GM12878 (cell line): ENCODE results near the gene SLC22A23. TPM values are rescaled to one million over a fixed set of nuclear protein-coding genes. Genes with fewer than 3 reads are reported as not detected.

Experiments
- ATAC-seq: fragments of 200-7000 bp; cut with Tn5 transposase; 3 replicates; pipeline ENCODE4 v1.9.1; 2020; ENCODE audit warnings: mild to moderate bottlenecking, moderate library complexity
- BruUV-seq: library from RNA; stranded (reverse); fragments of 400-500 nt; replicated peaks from 2 replicates; lab custom pipeline; 2021; lab: Mats Ljungman, UMichigan
- CTCF ChIA-PET: fragments of 300-600 bp; sonication (Branson Sonifier 250); formaldehyde crosslinking; extraction: SDS; loops from one replicate; lab custom pipeline; 2021; ENCODE audit warnings: inconsistent platforms; lab: Yijun Ruan, JAX
- POLR2A ChIA-PET: fragments of 350-600 bp; formaldehyde crosslinking; extraction: SDS; loops from one replicate; lab custom pipeline; 2021; ENCODE audit warnings: inconsistent platforms; lab: Charles Lee
- RAD21 ChIA-PET: fragments of 300-600 bp; sonication (Branson Sonifier 250); formaldehyde crosslinking; loops from one replicate; lab custom pipeline; 2023; ENCODE audit warnings: antibody characterized with exemption; ENCODE audit not compliant: unreplicated experiment; lab: Charles Lee
- SMC1A ChIA-PET: fragments of 300-600 bp; sonication (Branson Sonifier 250); formaldehyde crosslinking; loops from one replicate; lab custom pipeline; 2023; ENCODE audit not compliant: unreplicated experiment, uncharacterized antibody; lab: Charles Lee
- DNase-seq: peaks from one replicate; pipeline ENCODE4 v3.0.0-alpha.2; 2011; ENCODE audit warnings: low read depth, low spot score
- FAIRE-seq: peaks from 3 replicates; lab custom pipeline; 2011; peaks lifted over from hg19 to GRCh38; lab: Jason Lieb, UNC
- H2AFZ ChIP-seq: 2 replicates; pipeline ENCODE4 v1.6.0; 2011; ENCODE audit warnings: low read depth, low read length, control low read depth; ENCODE audit not compliant: control insufficient read depth
- H3K27ac ChIP-seq: 2 replicates; pipeline ENCODE4 v1.5.1; 2011; ENCODE audit warnings: control low read depth; ENCODE audit not compliant: control insufficient read depth, insufficient read depth
- H3K27me3 ChIP-seq, 2 experiments: replicated peaks in 1 of 2; 2 replicates each; pipeline versions ENCODE4 v1.6.0 to v1.6.1; 2011; ENCODE audit warnings: low read length in 1 of 2; ENCODE audit not compliant: control insufficient read depth in 2 of 2, insufficient read depth in 2 of 2
- H3K36me3 ChIP-seq, 2 experiments: 2 replicates each; pipeline ENCODE4 v1.5.1; 2011; ENCODE audit warnings: low read length in 1 of 2; ENCODE audit not compliant: control insufficient read depth in 2 of 2, insufficient read depth in 2 of 2
- H3K4me1 ChIP-seq: 2 replicates; pipeline ENCODE4 v1.6.1; 2011; ENCODE audit warnings: mild to moderate bottlenecking, low read length, moderate library complexity, mixed read lengths; ENCODE audit not compliant: control insufficient read depth, insufficient read depth
- H3K4me2 ChIP-seq: 2 replicates; pipeline ENCODE4 v1.6.0; 2011; ENCODE audit warnings: control low read depth; ENCODE audit not compliant: control insufficient read depth, insufficient read depth
- H3K4me3 ChIP-seq: fragments of 200-600 bp; sonication (generic); 2 replicates; pipeline ENCODE4 v1.5.1; 2016
- H3K79me2 ChIP-seq: 2 replicates; pipeline ENCODE4 v1.6.0; 2011; ENCODE audit warnings: low read length; ENCODE audit not compliant: control insufficient read depth, insufficient read depth
- H3K9ac ChIP-seq: 2 replicates; pipeline ENCODE4 v1.8.0; 2011; ENCODE audit warnings: low read length, control low read depth, mixed read lengths; ENCODE audit not compliant: control insufficient read depth, insufficient read depth
- H3K9me3 ChIP-seq: replicated peaks from 3 replicates; pipeline ENCODE4 v1.5.1; 2011; ENCODE audit warnings: mild to moderate bottlenecking, low read length; ENCODE audit not compliant: control insufficient read depth, insufficient read depth
- H4K20me1 ChIP-seq: 2 replicates; pipeline ENCODE4 v1.6.0; 2011; ENCODE audit not compliant: control insufficient read depth, insufficient read depth
- DPF2 ChIP-seq: fragments of 450-650 bp; IDR thresholded peaks from 2 replicates; pipeline ENCODE4 v1.6.1; 2017; ENCODE audit warnings: mild to moderate bottlenecking
- ETV6 ChIP-seq, 2 experiments: fragments of 450-650 bp in 1 of 2; IDR thresholded peaks in 1 of 2; conservative IDR thresholded peaks in 1 of 2; 2 replicates each; pipeline ENCODE4 v1.6.1; 2014; ENCODE audit warnings: antibody characterized with exemption in 1 of 2, borderline replicate concordance in 1 of 2, low read depth in 1 of 2, mild to moderate bottlenecking in 1 of 2, moderate library complexity in 1 of 2
- GABPA ChIP-seq: IDR thresholded peaks from 2 replicates; pipeline ENCODE4 v1.6.1; 2014; ENCODE audit warnings: antibody characterized with exemption, low read depth, mild to moderate bottlenecking, inconsistent platforms
- MYB ChIP-seq: fragments of 150-350 bp; IDR thresholded peaks from 2 replicates; pipeline ENCODE4 v1.6.1; 2014; ENCODE audit warnings: mild to moderate bottlenecking, low read depth, low read length, borderline replicate concordance
- NFXL1 ChIP-seq: fragments of 450-650 bp; IDR thresholded peaks from 2 replicates; pipeline ENCODE4 v1.6.1; 2017; ENCODE audit warnings: antibody characterized with exemption, mild to moderate bottlenecking, borderline replicate concordance
- NR2F1 ChIP-seq: fragments of 450-650 bp; conservative IDR thresholded peaks from 2 replicates; pipeline ENCODE4 v1.6.1; 2017; ENCODE audit warnings: mild to moderate bottlenecking
- NRF1 ChIP-seq: conservative IDR thresholded peaks from 2 replicates; pipeline ENCODE4 v1.6.1; 2011; ENCODE audit warnings: mild to moderate bottlenecking, low read depth, low read length, improper control_type of control experiment
- PAX5 ChIP-seq: IDR thresholded peaks from 2 replicates; pipeline ENCODE4 v1.6.1; 2011; ENCODE audit warnings: low read depth, low read length, borderline replicate concordance
- PAX8 ChIP-seq: fragments of 450-650 bp; IDR thresholded peaks from 2 replicates; pipeline ENCODE4 v1.6.1; 2017; ENCODE audit warnings: mild to moderate bottlenecking, moderate library complexity
- RFX5 ChIP-seq: IDR thresholded peaks from 2 replicates; pipeline ENCODE4 v1.6.1; 2011; ENCODE audit warnings: low read depth, low read length, improper control_type of control experiment
- SIX5 ChIP-seq: IDR thresholded peaks from 2 replicates; pipeline ENCODE4 v1.6.1; 2011; ENCODE audit warnings: mild to moderate bottlenecking, low read depth, low read length, moderate library complexity; ENCODE audit not compliant: severe bottlenecking
- STAT1 ChIP-seq: fragments of 450-650 bp; conservative IDR thresholded peaks from 2 replicates; pipeline ENCODE4 v1.6.1; 2014; ENCODE audit warnings: antibody characterized with exemption, mild to moderate bottlenecking
- TCF7 ChIP-seq: IDR thresholded peaks from 2 replicates; pipeline ENCODE4 v1.6.1; 2014; ENCODE audit warnings: antibody characterized with exemption, borderline replicate concordance
- WGBS: methylation state at CpG from one replicate; pipeline ENCODE4 v1.1.6; 2016; ENCODE audit warnings: low lambda C conversion rate; ENCODE audit not compliant: insufficient replicate concordance, insufficient coverage; ENCODE audit errors: missing lambda C conversion rate; 5-methylcytosine and 5-hydroxymethylcytosine counted together
- in situ Hi-C: fragments of 300-500 bp; cut with MboI; formaldehyde crosslinking; loops from 9 replicates; pipeline ENCODE4 v1.14.3; 2018; ENCODE audit warnings: mixed read lengths
- intact Hi-C: fragments of 100-400 bp; cut with micrococcal nuclease; formaldehyde crosslinking; loops from one replicate; pipeline ENCODE4 v1.14.2; 2022; ENCODE audit not compliant: unreplicated experiment
- polyA plus RNA-seq, 11 experiments: library from polyadenylated mRNA; depleted of rRNA in 4 of 11; unstranded in 6 of 11; stranded (reverse) in 5 of 11; fragments of >200 nt; fragmentation: Nextera tagmentation in 4 of 11; fragmentation: Illumina TruSeq in 1 of 11; extraction: Ambion mirVana in 4 of 11; extraction: Trizol in 1 of 11; gene quantifications; 1 replicate in 1 of 11; 2 replicates in 10 of 11; pipeline versions ENCODE4 v1.2.1 to v1.2.3, GENCODE V29; 2011 to 2016; ENCODE audit warnings: inconsistent platforms in 2 of 11, missing spikeins in 2 of 11, low read depth in 1 of 11
- total RNA-seq, 4 experiments: library from RNA; depleted of rRNA in 3 of 4; stranded (reverse); fragments of >200 nt in 3 of 4; fragmentation: Illumina TruSeq in 1 of 4; extraction: Trizol in 1 of 4; gene quantifications; 2 replicates each; pipeline versions ENCODE4 v1.2.1 to v1.2.3, GENCODE V29; 2013 to 2021
- TF ChIP-seq, protein P1 (sequence below): fragments of 450-650 bp; IDR thresholded peaks from 2 replicates; pipeline ENCODE4 v1.6.1; 2017; ENCODE audit warnings: borderline replicate concordance
- TF ChIP-seq, protein P2 (sequence below): fragments of 450-650 bp; formaldehyde crosslinking; IDR thresholded peaks from 2 replicates; pipeline ENCODE4 v1.5.0; 2022; ENCODE audit warnings: mild to moderate bottlenecking, missing genetic modification characterization

Gene SLC22A23
- total and polyA plus RNA-seq, 10 of the 15 experiments (the other 5 are each of a cell fraction or from before 2014, with no cell fraction given) = 0.20 to 2.4 (median 0.74) TPM

DNA sequence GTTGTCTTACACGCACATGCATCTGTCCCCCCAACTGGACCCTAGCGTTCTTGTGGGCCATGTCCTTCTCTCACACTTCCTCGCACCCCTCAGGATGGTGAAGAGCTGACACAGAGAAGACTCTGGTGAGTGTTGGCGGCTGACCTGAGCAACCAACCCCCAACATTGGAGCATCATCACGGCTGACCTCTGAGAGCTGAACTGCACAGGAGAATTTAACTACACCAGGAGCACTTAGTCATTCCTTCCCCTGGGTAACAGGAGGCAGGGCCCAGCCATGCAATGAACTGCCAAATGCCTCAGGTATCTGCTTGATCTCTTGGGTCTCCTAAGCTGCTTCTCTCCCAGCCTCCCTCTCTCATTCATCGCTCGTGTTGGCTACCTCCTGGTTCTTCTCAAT is 109.6 kb downstream of the SLC22A23 start:
- ChIA-PET POLR2A (interaction anchor here (1.0 to 1.3 kb wide), 2 partner anchors 8 to 10 kb away, joined by 3 to 4 read pairs; no protein-coding TSS in a partner anchor), RAD21 (interaction anchor here (2.7 kb wide), 1 partner anchor 11 kb away, joined by 9 read pairs; no protein-coding TSS in a partner anchor), CTCF (interaction anchor here (1.3 to 3.9 kb wide), 2 partner anchors 10 to 14 kb away, joined by 3 to 20 read pairs; no protein-coding TSS in a partner anchor), SMC1A (interaction anchor here (1.0 to 1.7 kb wide), 3 partner anchors 10 to 16 kb away, joined by 3 to 5 read pairs (median 5); no protein-coding TSS in a partner anchor)
- WGBS = 22% methylated on average over 7 of the region's 7 CpGs
- DNase-seq = no peak
- no peaks in the 10 kb centered on the region for H4K20me1 ChIP-seq
- H3K36me3 ChIP-seq = no peaks in the 10 kb centered on the region
- no peak overlapping the region for H3K27ac ChIP-seq
- no TSS peak for BruUV-seq
- no peak overlapping the region for H3K9ac ChIP-seq
- H3K4me1 ChIP-seq = peaks cover 3% of the 10 kb centered on the region
- H2AFZ ChIP-seq = no peak overlapping the region
- in situ Hi-C loops (no loop called here), intact Hi-C loops (no loop called here)
- H3K9me3 ChIP-seq = no peaks in the 10 kb centered on the region
- H3K4me2 ChIP-seq = no peak overlapping the region
- FAIRE-seq = no peak
- H3K79me2 ChIP-seq = no peaks in the 10 kb centered on the region
- ATAC-seq = no peak
- TF ChIP-seq ETV6 (conservative IDR thresholded peaks at IDR 0.05 in 1 of 2, IDR thresholded peaks at IDR 0.05 in 1 of 2; ENCODE audit: borderline replicate concordance in 1 of 2, low read depth in 1 of 2) = no peak
- no peak for TF ChIP-seq PAX8
- TF ChIP-seq, protein P1, sequence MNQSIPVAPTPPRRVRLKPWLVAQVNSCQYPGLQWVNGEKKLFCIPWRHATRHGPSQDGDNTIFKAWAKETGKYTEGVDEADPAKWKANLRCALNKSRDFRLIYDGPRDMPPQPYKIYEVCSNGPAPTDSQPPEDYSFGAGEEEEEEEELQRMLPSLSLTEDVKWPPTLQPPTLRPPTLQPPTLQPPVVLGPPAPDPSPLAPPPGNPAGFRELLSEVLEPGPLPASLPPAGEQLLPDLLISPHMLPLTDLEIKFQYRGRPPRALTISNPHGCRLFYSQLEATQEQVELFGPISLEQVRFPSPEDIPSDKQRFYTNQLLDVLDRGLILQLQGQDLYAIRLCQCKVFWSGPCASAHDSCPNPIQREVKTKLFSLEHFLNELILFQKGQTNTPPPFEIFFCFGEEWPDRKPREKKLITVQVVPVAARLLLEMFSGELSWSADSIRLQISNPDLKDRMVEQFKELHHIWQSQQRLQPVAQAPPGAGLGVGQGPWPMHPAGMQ = no peak
- no peak for TF ChIP-seq NRF1
- TF ChIP-seq SIX5 = no peak
- TF ChIP-seq STAT1 = no peak
- TF ChIP-seq RFX5 = no peak
- no peak for TF ChIP-seq TCF7
- TF ChIP-seq NR2F1 = no peak
- TF ChIP-seq, protein P2, sequence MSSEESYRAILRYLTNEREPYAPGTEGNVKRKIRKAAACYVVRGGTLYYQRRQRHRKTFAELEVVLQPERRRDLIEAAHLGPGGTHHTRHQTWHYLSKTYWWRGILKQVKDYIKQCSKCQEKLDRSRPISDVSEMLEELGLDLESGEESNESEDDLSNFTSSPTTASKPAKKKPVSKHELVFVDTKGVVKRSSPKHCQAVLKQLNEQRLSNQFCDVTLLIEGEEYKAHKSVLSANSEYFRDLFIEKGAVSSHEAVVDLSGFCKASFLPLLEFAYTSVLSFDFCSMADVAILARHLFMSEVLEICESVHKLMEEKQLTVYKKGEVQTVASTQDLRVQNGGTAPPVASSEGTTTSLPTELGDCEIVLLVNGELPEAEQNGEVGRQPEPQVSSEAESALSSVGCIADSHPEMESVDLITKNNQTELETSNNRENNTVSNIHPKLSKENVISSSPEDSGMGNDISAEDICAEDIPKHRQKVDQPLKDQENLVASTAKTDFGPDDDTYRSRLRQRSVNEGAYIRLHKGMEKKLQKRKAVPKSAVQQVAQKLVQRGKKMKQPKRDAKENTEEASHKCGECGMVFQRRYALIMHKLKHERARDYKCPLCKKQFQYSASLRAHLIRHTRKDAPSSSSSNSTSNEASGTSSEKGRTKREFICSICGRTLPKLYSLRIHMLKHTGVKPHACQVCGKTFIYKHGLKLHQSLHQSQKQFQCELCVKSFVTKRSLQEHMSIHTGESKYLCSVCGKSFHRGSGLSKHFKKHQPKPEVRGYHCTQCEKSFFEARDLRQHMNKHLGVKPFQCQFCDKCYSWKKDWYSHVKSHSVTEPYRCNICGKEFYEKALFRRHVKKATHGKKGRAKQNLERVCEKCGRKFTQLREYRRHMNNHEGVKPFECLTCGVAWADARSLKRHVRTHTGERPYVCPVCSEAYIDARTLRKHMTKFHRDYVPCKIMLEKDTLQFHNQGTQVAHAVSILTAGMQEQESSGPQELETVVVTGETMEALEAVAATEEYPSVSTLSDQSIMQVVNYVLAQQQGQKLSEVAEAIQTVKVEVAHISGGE (CRISPR knock-in tag) = no peak
- no peak for TF ChIP-seq GABPA
- no peak for TF ChIP-seq NFXL1
- TF ChIP-seq MYB = no peak
- TF ChIP-seq DPF2 = no peak
- no peak for TF ChIP-seq PAX5
- H3K4me3 ChIP-seq = no peak overlapping the region
- H3K27me3 ChIP-seq = no peaks in the 10 kb centered on the region; a peak in 1 of 4 replicates
